SIG-M5 treated with dmso at 0.1 percent for 504 hours (cell line): ENCODE data around the gene ABR.
"Not testable (repeated sequence)": the region's sequence is repeated elsewhere in the genome, so short reads cannot be mapped to it uniquely, and the experiment has no call there.

Experiments used
- DNase-seq: peaks from one replicate; lab custom pipeline; 2025; ENCODE audit not compliant: unreplicated experiment; lab: John Stamatoyannopoulos, UW

ABR gene

DNA sequence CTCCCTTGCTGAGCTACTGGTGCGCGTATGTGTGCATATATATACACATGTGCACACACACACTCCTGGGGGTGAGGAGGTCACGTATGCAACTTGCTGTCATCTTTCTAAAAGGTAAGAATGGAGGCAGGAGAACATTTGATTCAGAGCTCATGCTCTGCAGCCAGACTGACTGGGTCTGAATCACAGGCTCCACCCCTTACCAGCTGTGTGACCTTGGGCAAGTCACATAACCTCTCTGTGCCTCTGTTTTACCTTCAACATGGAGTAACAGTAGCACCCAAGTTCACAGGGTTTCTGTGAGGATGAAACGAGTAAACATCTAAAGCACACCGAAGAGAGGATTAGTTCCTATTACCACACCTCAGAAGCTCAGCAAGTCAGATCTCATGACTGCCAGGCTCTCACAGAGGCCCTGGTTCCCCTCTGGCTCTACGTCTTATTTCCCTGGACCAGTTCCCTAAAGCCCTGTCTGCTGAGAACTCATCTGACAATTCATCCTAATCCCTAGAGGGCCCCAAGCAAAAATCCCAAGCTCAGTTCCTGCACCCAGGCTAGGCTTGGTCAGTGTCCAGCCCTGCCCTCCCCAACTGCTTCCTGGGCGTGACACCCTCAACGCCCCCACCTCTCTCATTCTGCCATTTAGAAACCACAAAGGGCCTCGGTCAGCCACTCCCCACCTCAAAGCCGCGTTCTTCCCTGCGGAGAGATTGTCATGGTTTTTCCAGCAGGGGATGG lies 28.7 kb downstream of the ABR start:
- DNase-seq, result no peak

DNA sequence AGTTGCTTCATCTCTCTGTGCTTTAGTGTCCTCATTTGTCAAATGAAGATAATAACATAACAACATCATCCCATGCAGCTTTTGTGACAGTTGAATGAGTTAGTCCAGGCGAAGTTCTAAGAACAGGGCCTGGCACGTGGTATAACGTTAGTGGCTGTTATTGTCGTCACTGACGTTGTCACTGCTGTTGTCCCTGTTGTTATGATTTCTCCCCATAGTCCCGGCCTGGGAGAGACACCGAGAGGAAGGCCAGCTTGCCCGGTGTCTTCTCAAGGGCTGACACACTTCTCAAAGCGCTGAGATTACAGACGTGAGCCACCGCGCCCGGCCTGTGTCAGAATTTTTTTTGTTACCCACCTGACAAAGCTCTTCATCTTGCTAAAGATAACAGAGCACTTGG lies 29.9 kb downstream of the ABR start:
- DNase-seq, result no peak

- peak; percentile 17 for DNase-seq
Observed at GRCh38 chr17:1147664-1148063, 32.1 kb downstream of the ABR start.

DNA sequence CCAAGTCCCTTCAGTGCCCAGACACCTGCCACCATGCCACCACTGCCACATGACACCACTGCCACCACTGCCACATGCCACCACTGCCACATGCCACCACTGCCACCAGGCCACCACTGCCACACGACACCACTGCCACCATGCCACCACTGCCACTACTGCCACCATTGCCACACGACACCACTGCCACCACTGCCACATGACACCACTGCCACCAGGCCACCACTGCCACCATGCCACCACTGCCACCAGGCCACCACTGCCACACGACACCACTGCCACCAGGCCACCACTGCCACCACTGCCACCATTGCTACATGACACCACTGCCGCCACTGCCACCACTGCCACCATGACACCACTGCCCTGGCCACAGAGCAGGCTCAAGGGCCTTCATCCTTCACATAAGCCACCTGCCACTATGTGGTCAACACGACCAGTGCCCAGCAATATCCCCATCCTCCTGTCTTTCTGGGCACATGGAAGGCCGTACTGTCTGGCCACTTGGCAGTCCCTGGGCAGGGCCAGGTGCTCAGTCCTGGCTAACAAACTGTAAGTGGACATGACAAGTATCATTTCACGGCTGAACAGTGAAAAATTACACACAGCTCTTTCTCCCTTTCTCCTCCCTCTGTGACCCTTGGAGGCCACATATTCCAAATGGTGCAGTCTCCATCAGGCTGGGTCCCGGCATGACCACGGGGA lies 33.1 kb downstream of the ABR start:
- no peak for DNase-seq

- no peak for DNase-seq
Observed at GRCh38 chr17:1145311-1145986, 34.3 kb downstream of the ABR start.

GRCh38 chr17:1144162-1144561 lies 35.6 kb downstream of the ABR start:
- DNase-seq, result no peak

GRCh38 chr17:1143573-1143972 lies 36.2 kb downstream of the ABR start:
- no peak for DNase-seq

- DNase-seq, result no peak
Observed at GRCh38 chr17:1142561-1142971, 37.2 kb downstream of the ABR start.

DNA sequence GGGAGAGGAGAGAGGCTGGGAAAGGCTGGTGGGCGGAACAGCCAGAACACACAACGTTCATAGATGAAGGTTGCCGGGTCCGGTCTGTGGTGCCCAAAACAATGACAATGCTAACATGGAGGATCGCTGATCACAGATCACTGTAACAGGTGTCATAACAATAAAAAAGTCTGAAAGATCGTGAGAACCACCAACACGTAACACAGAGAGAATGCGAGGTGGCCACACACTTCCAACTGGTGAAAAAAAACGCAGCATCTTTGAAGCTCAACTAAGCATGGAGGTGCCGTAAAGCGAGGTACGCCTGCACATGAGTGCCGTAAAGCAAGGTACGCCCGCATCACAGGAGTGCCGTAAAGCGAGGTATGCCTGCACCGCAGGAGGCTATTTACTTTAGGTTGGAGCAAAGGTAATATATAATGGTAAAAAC lies 42.3 kb downstream of the ABR start:
- DNase-seq, result no peak

GRCh38 chr17:1136748-1137147 lies 43.0 kb downstream of the ABR start:
- DNase-seq, result no peak

GRCh38 chr17:1134634-1135324 lies 45.0 kb downstream of the ABR start:
- no peak for DNase-seq

DNA sequence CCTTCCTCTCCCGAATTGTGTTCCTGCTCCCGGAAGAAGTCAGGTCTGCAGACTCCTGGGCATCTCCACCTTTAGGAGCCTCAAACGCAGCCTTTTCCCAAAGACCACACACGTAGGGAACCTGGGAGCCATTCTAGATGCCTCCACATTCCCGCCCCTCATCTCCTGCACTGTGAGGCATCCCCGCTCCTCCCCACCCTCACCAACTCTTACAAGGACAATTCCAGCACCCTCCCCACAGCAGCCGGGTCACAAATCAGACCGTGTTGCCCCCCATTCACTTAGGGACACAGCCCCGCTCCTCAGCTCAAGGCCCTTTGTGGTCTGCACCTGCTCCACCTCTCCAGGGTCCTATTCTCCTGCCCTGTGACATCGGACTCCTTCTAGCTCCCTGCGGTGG lies 49.6 kb downstream of the ABR start:
- no peak for DNase-seq

DNA sequence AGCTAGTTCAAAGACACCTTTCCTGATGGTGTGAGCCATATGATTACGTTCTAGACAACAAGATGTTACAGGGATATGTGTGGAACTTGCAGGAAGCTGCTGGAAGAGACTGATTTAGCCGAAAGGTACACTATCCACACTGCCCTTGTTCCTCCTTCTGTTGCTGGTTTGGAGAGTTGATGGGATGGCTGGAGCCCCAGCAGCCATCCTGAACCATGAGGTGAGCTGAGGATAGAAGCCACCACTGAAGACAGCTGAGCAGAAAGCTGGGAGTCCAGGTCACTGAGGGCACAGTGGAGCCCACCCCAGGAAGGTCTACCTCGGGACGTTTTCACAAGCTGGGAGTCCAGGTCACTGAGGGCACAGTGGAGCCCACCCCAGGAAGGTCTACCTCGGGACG lies 51.3 kb downstream of the ABR start:
- DNase-seq, result not testable (repeated sequence)

- DNase-seq, result no peak
Observed at GRCh38 chr17:1126801-1127550, 52.8 kb downstream of the ABR start.

DNA sequence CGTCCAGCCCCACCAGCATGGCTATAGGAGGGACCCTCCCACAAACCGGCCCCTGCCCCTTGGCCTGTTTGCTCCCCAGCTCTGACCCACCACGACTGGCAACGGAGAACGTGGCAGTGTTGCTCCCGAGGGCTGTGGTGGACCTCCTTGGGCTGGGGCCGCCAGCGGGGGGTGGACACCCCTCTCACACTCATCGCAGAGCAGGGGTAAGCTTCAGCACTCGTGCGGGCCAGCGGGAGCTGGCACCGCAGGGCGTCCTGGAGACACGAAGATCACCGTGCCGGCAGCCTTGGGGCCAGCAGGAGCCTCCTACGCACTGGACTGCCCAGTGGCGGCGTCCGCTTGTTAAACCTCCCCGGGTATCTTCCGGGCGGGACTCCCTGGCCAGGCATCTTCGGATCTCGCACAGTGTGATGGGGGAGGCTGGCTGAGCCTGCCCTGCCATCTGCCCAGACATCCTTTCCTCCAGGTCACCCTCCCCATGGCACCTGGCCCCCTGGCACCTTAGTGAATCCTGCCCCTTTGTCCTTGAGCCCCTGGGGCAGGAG lies 53.5 kb downstream of the ABR start:
- no peak for DNase-seq

GRCh38 chr17:1125788-1126145 lies 54.0 kb downstream of the ABR start:
- DNase-seq, result no peak

DNA sequence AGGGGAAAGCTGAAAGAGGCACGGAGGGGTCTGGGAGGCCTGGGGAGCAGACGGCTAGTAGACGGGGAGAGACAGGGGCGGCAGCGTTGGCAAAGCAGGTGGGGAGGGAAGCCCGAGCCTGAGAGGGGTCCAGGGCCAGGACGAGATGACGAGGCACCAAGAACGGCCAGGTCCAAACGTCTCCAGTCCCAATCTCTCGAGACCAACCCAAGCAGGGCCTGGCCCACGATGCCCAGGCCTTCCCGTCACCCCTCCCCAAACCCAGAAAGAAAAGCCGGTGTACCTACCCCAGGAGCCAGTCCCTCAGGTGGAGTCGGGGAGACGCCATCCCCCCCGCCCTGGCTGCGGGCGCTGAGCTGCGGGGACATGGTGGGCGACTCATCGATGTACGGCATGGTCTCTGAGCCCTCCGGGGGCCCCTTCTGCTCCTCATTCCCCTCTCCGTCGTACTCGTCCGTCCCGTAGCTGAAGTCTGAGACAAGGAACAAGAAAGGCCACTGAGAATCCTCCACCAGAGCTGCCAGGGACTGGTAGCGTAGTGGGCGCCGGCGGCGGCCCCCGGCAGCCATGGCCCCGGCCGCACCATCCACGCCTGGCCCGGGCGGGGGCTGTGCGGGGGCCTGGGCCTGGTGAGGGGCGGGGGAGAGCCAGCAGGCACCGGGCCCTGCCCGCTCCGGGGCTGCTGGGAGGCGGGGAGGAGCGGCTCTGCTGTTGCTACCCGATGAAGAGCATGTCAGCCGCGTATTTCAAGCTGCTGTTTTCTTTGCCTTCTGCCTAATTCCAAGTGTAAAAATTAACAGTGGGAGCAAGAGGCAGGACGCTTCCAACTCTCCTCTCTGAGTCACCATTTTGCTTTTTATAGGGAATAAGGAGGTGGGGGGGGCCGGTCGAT lies 54.6 kb downstream of the ABR start:
- no peak for DNase-seq

GRCh38 chr17:1123921-1124715 lies 55.7 kb downstream of the ABR start:
- DNase-seq, result no peak

DNA sequence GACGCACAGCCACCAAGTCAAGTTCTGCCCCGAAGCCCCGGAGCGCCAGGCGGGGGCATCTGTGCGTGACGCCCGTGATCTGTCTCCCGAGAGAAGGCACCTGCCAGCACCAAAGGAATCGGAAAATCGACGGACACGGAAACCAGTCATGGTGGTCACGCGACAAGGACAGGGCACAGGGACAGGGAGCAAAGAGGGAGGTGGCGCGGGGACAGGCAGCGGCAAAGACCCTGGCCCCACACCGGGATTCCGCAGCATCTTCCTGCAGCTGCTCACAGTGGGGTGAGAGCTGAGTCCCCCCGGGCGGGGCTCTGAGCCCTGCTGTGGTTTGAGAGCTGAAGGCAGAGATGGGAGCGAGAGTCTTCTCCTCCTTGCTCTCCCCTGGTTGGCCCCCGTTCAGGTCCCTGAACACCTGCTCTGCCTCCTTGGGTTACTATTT lies 56.4 kb downstream of the ABR start:
- no peak for DNase-seq
